GM18499 (cell line): ENCODE results near the gene RBM39.
"Not testable (repeated sequence)": the region's sequence is repeated elsewhere in the genome, so short reads cannot be mapped to it uniquely, and the experiment has no call there.

Source experiments
- ATAC-seq: cut with Tn5 transposase; IDR thresholded peaks from one replicate; pipeline ENCODE4 v1.9.1; 2021; ENCODE audit warnings: moderate number of reproducible peaks; ENCODE audit not compliant: insufficient read depth, unreplicated experiment

RBM39 gene

DNA sequence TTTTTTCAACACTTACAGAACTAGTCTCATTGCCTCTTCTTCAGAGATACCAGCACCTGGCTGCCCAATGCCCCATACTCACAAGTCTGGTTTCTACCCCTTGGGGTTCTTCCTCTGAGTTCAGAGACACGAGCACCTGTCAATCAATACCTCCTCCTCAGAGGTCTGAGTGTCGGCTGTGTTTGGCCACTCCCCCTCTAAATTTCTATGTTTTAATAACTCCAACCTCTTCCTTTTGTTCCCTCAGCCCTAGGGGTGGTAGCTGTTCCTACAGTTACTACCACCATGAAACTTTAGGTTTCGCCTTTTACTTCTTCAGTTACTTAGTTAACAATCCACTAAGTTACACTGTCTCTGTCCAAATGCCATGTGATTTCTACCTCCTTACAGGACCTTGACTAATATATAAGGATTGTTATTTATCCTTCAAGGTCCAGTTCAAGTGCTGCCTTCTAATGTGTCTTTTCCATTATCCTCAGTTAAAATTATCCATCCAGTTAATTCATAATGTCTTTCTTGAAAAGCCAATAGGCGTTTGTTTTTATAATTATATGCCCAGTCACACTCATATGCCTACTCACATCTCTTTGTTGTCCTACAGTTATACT, 15.1 kb upstream of the RBM39 start:
- no peak for ATAC-seq

- ATAC-seq = no peak
Observed at GRCh38 chr20:35756404-35756803, 14.3 kb upstream of the RBM39 start.

DNA sequence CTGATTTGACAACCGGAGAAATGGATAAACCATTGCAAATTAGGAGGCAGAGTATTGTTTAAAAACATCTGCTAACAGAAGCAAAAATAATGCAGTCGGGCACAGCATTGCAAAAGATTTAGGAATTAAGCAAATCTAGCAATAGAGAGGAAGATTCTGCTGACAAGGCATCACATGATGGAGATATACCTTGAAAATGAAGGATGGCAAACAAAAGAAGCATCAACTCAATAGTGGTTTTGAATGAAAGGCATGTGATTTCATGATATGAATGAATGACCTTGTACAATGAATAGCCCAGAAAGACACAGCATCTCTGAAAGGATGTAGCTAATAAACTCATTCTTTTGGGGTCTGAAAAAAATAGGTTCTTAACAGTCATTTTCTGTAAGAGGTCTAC, 8.6 kb upstream of the RBM39 start:
- no peak for ATAC-seq

DNA sequence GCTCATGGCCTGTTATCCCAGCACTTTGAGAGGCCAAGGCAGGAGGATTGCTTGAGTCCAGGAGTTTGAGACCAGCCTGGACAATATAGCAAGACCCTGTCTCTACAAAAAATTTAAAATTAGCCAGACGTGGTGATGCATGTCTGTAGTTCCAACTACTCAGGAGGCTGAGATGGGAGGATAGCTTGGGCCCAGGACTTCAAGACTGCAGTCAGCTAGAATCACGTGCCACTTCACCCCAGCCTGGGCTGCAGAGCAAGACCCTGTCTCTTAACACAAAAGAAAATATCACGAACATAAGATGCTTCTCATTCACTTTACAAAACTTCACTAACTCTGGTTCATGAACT, 2.4 kb upstream of the RBM39 start:
- not testable (repeated sequence) for ATAC-seq

DNA sequence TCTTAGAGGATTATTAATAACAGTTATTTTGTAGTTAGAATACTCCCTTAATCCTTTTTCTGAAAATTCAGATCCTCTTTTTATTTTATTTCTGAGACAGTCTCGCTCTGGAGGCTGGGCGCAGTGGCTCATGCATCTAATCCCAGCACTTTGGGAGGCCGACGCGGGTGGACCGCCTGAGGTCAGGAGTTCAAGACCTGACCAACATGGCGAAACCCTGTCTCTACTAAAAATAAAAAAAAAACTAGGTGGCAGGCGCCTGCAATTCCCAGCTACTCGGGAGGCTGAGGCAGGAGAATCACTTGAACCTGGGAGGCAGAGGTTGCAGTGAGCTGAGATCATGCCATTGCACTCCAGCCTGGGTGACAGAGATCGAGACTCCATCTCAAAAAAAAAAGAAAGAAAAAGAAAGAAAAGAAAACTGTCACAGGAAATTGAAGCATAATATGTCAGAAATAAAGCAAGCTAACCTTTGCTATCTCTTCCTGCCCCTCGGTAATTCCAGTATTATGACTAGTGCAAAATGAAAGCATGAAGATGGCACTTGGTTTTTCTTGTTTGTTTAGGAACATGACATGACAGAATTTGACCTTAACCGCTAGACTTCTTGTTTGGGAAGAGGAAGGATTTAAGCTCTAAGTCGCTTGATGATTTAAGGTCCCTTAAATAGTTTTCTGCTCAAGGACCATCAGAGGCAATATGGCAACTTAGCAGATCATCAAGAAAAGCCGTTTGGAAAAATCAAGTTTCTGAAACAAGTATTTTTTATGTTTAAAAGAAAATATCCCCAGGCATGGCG, 1.8 kb upstream of the RBM39 start:
- no peak for ATAC-seq

DNA sequence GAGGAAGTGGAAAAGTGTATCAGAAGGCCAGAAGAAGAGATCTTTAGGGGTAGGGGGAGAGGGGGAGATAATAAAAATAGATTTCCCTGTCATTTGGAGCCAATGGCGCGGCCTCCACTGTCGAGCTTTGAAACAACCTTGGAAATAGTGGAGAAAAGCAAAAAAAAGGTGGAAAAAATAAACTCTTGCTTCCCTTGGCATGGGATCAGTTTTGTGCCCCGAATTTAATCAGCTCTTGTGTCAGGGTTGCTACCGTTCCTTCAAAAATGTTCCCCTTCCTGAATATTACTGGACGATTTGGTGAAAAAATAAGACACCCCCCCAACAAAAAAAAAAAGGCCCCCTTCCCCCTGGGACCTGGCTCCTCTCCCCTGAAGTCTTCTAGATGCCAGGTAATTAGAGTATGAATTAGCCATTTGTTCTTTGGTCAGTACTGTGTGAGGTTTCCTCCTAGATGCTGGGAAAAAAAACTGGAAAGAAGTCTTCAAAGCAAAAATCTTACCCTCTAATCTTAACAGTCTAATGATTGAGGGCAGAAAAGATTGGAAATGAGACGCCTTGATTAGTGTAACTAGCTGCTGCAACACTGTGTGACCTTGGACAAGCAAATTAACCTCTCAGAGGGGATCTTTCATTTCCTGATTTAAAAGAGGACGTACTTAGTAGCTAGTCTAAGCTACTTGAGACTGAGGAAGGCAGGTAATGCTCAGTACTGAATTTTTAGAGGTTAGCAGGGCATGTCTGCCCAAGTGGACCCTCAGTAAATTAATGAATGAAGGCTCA, 872 bp upstream of the RBM39 start:
- no peak for ATAC-seq

DNA sequence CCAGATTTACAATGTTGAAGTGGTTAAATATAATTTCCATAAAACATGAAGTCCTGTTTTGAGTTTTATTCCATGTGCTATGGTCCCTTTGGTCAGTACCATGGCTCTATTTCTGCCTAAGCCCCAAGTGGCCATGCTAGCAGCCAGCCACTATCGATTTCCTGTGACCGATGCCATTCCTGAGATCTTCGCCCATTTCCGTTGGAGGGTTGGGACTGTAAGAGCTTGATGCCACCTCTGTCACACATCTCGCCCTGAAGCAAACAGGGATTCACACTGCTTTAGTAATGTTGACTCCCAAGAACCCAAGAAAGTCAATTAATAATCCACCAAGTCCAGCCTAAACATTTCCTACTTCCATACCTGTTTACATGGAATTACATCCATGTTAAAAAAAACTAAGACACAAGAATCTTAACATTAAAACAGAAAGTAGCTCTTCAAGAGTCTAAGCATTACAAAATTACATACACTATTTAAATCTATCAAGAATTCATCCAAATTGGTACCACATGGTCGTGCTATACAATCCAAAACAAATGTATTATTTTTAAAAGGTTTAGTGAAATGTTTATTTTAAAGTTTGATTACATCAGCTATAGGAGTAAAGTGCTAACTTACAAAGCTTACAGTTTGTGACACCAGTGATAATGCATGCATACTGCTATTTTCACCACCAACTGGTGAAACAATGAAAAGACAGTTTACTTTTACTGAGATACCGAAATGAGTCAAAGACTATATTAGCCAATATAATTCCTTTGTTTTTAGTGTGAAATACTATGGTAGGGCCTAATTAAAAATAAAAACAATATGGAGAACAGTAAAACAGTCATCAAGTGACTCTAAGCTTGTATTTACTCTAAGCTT, 2.5 kb downstream of the RBM39 start:
- no peak for ATAC-seq

- no peak for ATAC-seq
Observed at GRCh38 chr20:35738410-35739179, 3.5 kb downstream of the RBM39 start.

DNA sequence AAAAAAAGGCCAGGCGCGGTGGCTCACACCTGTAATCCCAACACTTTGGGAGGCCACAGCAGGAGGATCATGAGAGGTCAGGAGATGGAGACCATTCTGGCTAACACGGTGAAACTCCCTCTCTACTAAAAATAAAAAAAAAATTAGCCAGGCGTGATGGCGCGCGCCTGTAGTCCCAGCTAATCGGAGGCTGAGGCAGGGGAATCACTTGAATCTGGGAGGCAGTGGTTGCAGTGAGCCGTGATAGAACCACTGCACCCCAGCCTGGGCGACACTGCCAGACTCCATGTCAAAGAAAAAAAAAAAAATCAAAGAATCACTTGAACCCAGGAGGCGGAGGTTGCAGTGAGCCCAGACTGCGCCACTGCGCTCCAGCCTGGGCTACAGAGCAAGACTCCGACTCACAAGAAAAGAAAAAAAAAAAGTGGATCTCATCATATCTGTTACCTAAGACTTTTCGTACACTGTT, 4.2 kb downstream of the RBM39 start:
- no peak for ATAC-seq

- ATAC-seq = no peak
Observed at GRCh38 chr20:35735826-35736470, 6.1 kb downstream of the RBM39 start.

DNA sequence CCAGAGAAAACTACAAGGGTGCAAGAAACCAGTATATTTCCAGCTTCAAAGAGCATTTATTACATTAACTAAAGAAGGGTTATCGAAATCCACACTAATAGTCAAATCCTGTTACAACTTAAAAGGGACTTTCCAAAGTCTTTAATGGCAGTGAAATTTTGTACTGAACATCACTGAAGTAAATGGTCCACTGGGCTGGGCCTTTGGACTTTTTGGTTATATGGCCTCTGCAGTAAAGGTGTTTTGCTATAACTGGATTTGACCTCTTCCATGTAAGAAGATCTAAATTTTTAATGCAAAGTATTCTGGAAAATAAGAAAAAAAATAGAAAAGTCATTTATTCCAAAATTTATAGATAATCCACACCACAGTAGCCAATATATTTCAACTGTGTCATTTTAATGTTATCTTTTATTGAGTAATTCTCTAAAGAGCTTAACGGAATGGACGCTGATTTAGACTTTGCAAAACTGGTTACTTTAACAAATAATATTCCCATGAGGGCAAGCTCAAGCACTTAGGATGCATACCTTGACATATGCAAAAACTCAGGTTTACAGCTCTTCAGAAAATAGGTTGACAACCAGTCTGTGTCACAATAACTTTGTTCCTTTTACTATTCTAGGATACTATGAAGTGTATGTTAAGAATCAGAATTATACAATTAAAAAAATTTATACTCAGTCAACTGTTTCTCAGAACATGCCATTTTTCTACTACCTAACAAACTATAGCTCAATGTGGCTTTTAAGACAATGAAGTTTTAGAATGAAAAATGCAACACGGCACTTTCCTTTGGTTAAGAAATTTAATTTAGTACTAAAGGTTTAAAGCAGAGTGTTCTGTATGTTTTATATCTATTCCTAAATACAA, 7.0 kb downstream of the RBM39 start:
- ATAC-seq = no peak

- ATAC-seq = no peak
Observed at GRCh38 chr20:35734374-35734773, 7.7 kb downstream of the RBM39 start.

DNA sequence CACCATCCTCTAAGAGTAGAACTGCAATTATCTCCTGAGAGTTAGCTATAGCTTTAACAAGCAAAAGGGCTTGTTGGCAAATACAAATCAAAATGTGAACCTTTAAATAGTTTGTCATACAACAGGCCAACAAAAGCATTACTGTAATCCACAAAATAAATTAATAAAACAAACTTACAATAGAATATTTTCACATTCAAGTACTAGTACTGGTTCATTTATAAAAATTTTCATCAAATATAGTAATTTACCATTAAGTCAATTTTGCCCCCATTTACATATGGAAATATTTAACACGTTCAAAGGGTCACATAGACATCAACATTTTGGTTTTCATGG, 9.4 kb downstream of the RBM39 start:
- ATAC-seq = no peak

DNA sequence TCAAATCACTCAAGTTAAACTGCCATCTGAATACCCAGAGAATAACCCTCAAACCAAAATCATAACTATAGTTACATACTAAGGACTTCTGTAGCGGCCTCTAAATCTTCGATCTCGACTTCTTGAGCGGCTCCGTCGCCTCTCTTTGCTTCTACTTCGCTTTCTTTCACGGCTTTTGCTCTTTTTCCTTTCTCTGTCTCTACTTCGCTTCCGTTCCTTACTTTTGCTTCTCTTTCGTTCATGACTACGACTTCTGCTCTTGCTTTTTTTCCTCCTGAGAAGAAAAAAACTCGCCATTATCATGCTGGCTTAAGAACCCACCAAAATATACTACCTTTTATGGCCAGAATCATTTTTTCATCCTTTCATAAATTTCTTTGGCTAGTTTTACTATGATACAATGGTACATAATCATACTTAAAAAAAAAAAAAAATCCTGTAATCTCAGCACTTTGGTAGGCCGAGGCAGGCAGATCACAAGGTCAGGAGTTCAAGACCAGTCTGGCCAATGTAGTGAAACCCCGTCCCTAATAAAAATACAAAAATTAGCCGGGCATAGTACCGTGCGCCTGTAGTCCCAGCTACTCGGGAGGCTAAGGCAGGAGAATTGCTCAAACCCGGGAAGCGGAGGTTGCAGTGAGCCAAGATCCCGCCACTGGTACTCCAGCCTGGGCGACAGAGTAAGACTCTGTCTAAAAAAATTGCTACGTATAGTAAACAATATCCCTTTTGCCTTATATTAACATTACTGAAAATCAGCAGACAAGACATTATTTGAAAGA, 10.0 kb downstream of the RBM39 start:
- ATAC-seq = no peak

DNA sequence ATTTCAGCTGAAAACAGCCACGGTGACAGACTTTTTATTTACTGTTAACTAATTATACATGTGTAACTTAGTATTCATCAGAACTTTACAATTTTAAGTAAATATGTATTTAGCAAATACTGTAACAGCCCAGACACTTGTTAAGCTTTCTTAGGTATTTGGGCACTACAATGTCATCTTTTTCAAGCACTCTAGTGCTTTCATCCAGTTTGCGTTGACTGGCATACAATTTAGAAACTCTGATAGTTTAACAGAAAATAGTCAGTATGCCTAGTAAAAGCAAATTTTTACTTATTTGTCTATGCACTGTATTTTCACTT, 10.6 kb downstream of the RBM39 start:
- no peak for ATAC-seq

GRCh38 chr20:35730583-35731468, 11.2 kb downstream of the RBM39 start:
- ATAC-seq = no peak
